Gastrocnemius medialis (tissue), 4 donors: ENCODE results near the gene TCN2. TPM values are rescaled to one million over a fixed set of nuclear protein-coding genes. Genes with fewer than 3 reads are reported as not detected.

Experiments used
- ATAC-seq, 2 donors: fragments of 150-250 bp; one replicate each; pipeline ENCODE4 v1.9.1; 2016
- DNase-seq, 2 donors: peaks; one replicate each; pipeline ENCODE4 v3.0.0-alpha.2; 2019
- H3K27ac ChIP-seq, 4 donors: fragments of 200-600 bp; sonication (generic); 1 replicate in 1 of 4; 2 replicates in 3 of 4; pipeline ENCODE4 v1.5.1; 2016 to 2018; ENCODE audit warnings: mild to moderate bottlenecking in 2 of 4, moderate library complexity in 1 of 4
- H3K27me3 ChIP-seq, 3 donors: fragments of 200-600 bp; sonication (generic) in 2 of 3; 1 replicate in 1 of 3; 2 replicates in 2 of 3; pipeline versions ENCODE4 v1.5.1 to v1.6.0; 2016 to 2019; ENCODE audit warnings: mild to moderate bottlenecking in 1 of 3, moderate library complexity in 1 of 3
- H3K36me3 ChIP-seq, 2 donors: fragments of 200-600 bp; sonication (generic) in 1 of 2; one replicate each; pipeline ENCODE4 v1.5.1; 2017 to 2018
- H3K4me1 ChIP-seq, 2 donors: fragments of 200-600 bp; sonication (generic) in 1 of 2; one replicate each; pipeline ENCODE4 v1.5.1; 2016 to 2017; ENCODE audit warnings: mild to moderate bottlenecking in 2 of 2
- H3K4me3 ChIP-seq, 4 donors: fragments of 200-600 bp; sonication (generic) in 3 of 4; 1 replicate in 1 of 4; 2 replicates in 3 of 4; pipeline ENCODE4 v1.5.1; 2016 to 2019; ENCODE audit warnings: mild to moderate bottlenecking in 2 of 4
- H3K9me3 ChIP-seq, 3 donors: fragments of 200-600 bp; sonication (generic) in 2 of 3; 1 replicate in 1 of 3; 2 replicates in 2 of 3; pipeline ENCODE4 v1.5.1; 2016 to 2019
- CTCF ChIP-seq, 5 experiments: fragments of 450-650 bp in 3 of 5; fragments of 200-600 bp in 2 of 5; sonication (generic) in 2 of 5; IDR thresholded peaks in 4 of 5; conservative IDR thresholded peaks in 1 of 5; 1 replicate in 4 of 5; 2 replicates in 1 of 5; pipeline ENCODE4 v1.5.1; 2016 to 2019; ENCODE audit warnings: antibody characterized with exemption in 5 of 5, mild to moderate bottlenecking in 3 of 5, moderate library complexity in 3 of 5
- POLR2A ChIP-seq, 2 donors: fragments of 450-650 bp; IDR thresholded peaks; one replicate each; pipeline ENCODE4 v1.6.1; 2017; ENCODE audit warnings: antibody characterized with exemption in 2 of 2, mild to moderate bottlenecking in 2 of 2, moderate library complexity in 2 of 2
- in situ Hi-C, 4 donors: fragments of 200-750 bp; cut with MboI; loops; one replicate each; pipeline versions ENCODE4 v1.15.0 to v1.8.0; 2017; ENCODE audit warnings: low sequenced_read_pairs in 4 of 4
- intact Hi-C: fragments of 100-400 bp; cut with DNase I; formaldehyde crosslinking; loops from one replicate; pipeline ENCODE4 v1.15.1; 2023; ENCODE audit warnings: low total_unique reads
- total RNA-seq, 4 donors: library from RNA; depleted of rRNA; stranded (reverse); fragments of >200 nt; gene quantifications; one replicate each; pipeline versions ENCODE4 v1.1.0 to v1.2.3, GENCODE V29; 2016

TCN2 gene
- total RNA-seq, 4 donors from 2014 or later, result 5.1 to 12.8 (median 11.7) TPM

- intact Hi-C loops (loop anchor here (5.0 kb wide), 2 partner anchors 42 to 73 kb away; partner anchors contain the start of gene PES1), in situ Hi-C loops (no loop called here)
- DNase-seq, result no peak
- H3K4me3 ChIP-seq, result no peak overlapping the region
- peaks cover 10 to 11% of the 10 kb centered on the region in 2 donors for H3K4me1 ChIP-seq
- no peaks in the 10 kb centered on the region for H3K36me3 ChIP-seq
- no peak for ATAC-seq
- TF ChIP-seq CTCF (IDR thresholded peaks at IDR 0.05 in 4 of 5, conservative IDR thresholded peaks at IDR 0.05 in 1 of 5) (no peak), POLR2A (IDR thresholded peaks at IDR 0.05) (no peak)
- H3K9me3 ChIP-seq, result no peaks in the 10 kb centered on the region
- no peak overlapping the region for H3K27ac ChIP-seq
- H3K27me3 ChIP-seq, result no peaks in the 10 kb centered on the region
These were observed 58.3 kb downstream of the TCN2 start for GRCh38 chr22:30665266-30665665.

GRCh38 chr22:30665786-30666185 lies 58.8 kb downstream of the TCN2 start:
- Histone ChIP-seq H3K36me3 (no peaks in the 10 kb centered on the region), H3K4me3 (no peak overlapping the region), H3K27ac (no peak overlapping the region), H3K27me3 (no peaks in the 10 kb centered on the region), H3K9me3 (no peaks in the 10 kb centered on the region), H3K4me1 (peaks cover 10 to 11% of the 10 kb centered on the region in 2 donors)
- intact Hi-C loops (loop anchor here (5.0 kb wide), 2 partner anchors 42 to 73 kb away; partner anchors contain the start of gene PES1), in situ Hi-C loops (no loop called here)
- DNase-seq (no peak), ATAC-seq (no peak)
- no peak for TF ChIP-seq CTCF (IDR thresholded peaks at IDR 0.05 in 4 of 5, conservative IDR thresholded peaks at IDR 0.05 in 1 of 5)

- no peak for ATAC-seq
- Histone ChIP-seq H3K4me1 (peaks cover 10 to 11% of the 10 kb centered on the region in 2 donors), H3K4me3 (peak overlapping the region; percentile 64 to 94 (median 84)), H3K27me3 (no peaks in the 10 kb centered on the region), H3K36me3 (no peaks in the 10 kb centered on the region), H3K9me3 (no peaks in the 10 kb centered on the region), H3K27ac (peak overlapping the region in 3 of 4 donors; percentile 42 to 68 (median 62))
- intact Hi-C loops (loop anchor here (1.0 to 5.0 kb wide), 4 partner anchors 28 to 75 kb away; partner anchors contain the start of genes PES1 and SLC35E4), in situ Hi-C loops (no loop called here)
- TF ChIP-seq CTCF (IDR thresholded peaks at IDR 0.05 in 4 of 5, conservative IDR thresholded peaks at IDR 0.05 in 1 of 5) (no peak), POLR2A (IDR thresholded peaks at IDR 0.05) (no peak)
- DNase-seq, result no peak
These were observed 60.1 kb downstream of the TCN2 start for GRCh38 chr22:30667107-30667493.

GRCh38 chr22:30667494-30668385 lies 60.8 kb downstream of the TCN2 start, which contains the start of gene DUSP18:
Gene DUSP18 (minus strand): TSS chr22:30667875. CDS start chr22:30664003, 3,872 bp downstream.
- intact Hi-C loops (loop anchor here (1.0 to 5.0 kb wide), 4 partner anchors 28 to 75 kb away; partner anchors contain the start of genes PES1 and SLC35E4), in situ Hi-C loops (no loop called here)
- Histone ChIP-seq H3K9me3 (no peaks in the 10 kb centered on the region), H3K36me3 (no peaks in the 10 kb centered on the region), H3K4me3 (peak within 1 kb of the TSS; percentile 64 to 94 (median 84)), H3K4me1 (peaks cover 10 to 11% of the 10 kb centered on the region in 2 donors), H3K27ac (peak within 1 kb of the TSS; percentile 37 to 68 (median 52)), H3K27me3 (no peaks in the 10 kb centered on the region)
- peak; percentile 16 to 33 for TF ChIP-seq POLR2A (IDR thresholded peaks at IDR 0.05)
- TF ChIP-seq CTCF (IDR thresholded peaks at IDR 0.05 in 4 of 5, conservative IDR thresholded peaks at IDR 0.05 in 1 of 5), result peak; percentile 6 to 57 (median 37)
- peak; percentile 97 for ATAC-seq
- DNase-seq, result peak; percentile 85 to 88
